DND-41 (cell line): ENCODE measurements around the gene WDR31.

Source experiments
- EZH2 ChIP-seq: IDR thresholded peaks from 3 replicates; pipeline ENCODE4 v1.6.1; 2012; ENCODE audit warnings: borderline replicate concordance, low read depth, mild to moderate bottlenecking, moderate library complexity, low read length, inconsistent platforms; ENCODE audit not compliant: severe bottlenecking
- TF ChIP-seq, protein P1 (sequence below): IDR thresholded peaks from 2 replicates; pipeline ENCODE4 v1.5.1; 2012; ENCODE audit warnings: borderline replicate concordance, low read length, moderate library complexity, mild to moderate bottlenecking; ENCODE audit not compliant: poor library complexity, severe bottlenecking; ENCODE audit errors: extremely low read depth

DNA sequence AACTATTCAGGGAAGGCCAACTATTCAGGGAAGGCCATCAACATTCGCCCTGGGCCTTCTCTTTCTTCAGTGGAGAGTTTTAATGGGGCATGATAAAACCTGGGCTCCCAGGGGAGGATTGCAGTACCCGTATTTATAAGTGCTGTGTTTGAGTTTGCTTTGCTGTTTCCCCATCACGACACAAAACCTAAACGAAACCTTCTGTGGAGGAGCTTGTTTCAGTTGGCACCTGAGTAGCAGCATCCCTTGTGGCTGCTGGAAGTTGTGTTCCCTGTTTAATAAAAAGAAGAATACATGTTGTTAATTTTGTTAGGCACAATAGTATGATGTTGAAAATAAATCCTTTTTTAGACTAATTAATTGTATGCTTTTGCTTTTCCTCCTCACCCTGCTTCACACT, 8.3 kb downstream of the WDR31 start:
- TF ChIP-seq, protein P1, sequence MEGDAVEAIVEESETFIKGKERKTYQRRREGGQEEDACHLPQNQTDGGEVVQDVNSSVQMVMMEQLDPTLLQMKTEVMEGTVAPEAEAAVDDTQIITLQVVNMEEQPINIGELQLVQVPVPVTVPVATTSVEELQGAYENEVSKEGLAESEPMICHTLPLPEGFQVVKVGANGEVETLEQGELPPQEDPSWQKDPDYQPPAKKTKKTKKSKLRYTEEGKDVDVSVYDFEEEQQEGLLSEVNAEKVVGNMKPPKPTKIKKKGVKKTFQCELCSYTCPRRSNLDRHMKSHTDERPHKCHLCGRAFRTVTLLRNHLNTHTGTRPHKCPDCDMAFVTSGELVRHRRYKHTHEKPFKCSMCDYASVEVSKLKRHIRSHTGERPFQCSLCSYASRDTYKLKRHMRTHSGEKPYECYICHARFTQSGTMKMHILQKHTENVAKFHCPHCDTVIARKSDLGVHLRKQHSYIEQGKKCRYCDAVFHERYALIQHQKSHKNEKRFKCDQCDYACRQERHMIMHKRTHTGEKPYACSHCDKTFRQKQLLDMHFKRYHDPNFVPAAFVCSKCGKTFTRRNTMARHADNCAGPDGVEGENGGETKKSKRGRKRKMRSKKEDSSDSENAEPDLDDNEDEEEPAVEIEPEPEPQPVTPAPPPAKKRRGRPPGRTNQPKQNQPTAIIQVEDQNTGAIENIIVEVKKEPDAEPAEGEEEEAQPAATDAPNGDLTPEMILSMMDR = no peak
- TF ChIP-seq EZH2 = no peak
